ENCODE data around the gene ZNF285.

- TF ChIP-seq CTCF (IDR thresholded peaks at IDR 0.05) (no peak), POLR2AphosphoS5 (IDR thresholded peaks at IDR 0.05) (no peak)
Observed at GRCh38 chr19:44438441-44438840, 37.0 kb upstream of the ZNF285 start.
